NCI-H345 treated with DMSO at 0.1 percent for 48 hours (cell line): ENCODE data around the gene ADAP2.
A peak's percentile ranks its signal among the peaks of the same experiment; 100 is the strongest.
"Not testable (repeated sequence)": the region's sequence is repeated elsewhere in the genome, so short reads cannot be mapped to it uniquely, and the experiment has no call there.

ENCODE experiments used
- DNase-seq: peaks from one replicate; lab custom pipeline; 2025; ENCODE audit not compliant: unreplicated experiment; lab: John Stamatoyannopoulos, UW

ADAP2 gene, protein sequence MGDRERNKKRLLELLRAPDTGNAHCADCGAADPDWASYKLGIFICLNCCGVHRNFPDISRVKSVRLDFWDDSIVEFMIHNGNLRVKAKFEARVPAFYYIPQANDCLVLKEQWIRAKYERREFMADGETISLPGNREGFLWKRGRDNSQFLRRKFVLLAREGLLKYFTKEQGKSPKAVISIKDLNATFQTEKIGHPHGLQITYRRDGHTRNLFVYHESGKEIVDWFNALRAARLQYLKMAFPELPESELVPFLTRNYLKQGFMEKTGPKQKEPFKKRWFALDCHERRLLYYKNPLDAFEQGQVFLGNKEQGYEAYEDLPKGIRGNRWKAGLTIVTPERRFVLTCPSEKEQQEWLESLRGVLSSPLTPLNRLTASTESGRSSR

DNA sequence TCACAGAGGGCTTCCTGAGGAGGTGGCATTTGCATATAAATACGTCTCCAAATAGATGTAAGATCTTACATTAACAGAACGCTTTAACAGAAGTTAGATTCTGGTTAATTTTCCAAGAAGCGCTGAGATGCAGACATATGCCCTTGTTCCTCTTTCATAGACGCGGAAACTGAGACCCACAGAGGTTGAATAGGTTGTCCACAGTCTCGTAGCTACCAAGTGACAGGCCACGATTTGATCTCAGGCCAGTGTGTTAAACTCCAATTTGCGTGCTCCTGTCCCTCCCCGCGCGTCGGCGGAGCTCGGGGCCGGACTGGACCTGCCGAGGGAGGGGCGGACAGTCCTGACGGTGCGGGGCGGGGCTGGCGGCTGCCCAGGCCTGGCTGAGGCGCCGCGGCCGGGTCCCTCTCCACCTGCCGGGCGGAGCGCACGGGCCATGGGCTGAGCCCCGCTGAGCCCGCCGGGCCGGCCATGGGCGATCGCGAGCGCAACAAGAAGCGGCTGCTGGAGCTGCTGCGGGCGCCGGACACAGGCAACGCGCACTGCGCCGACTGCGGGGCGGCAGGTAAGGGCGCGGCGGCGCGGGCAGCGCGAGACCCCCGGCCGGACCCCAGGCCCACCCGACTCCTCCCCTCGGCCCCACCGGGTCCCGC, at the start of gene ADAP2:
TSS of gene ADAP2 (plus strand) at position 402 of the 653 bp plus-strand sequence. CDS start at position 472, 70 bp downstream.
- no peak for DNase-seq

DNA sequence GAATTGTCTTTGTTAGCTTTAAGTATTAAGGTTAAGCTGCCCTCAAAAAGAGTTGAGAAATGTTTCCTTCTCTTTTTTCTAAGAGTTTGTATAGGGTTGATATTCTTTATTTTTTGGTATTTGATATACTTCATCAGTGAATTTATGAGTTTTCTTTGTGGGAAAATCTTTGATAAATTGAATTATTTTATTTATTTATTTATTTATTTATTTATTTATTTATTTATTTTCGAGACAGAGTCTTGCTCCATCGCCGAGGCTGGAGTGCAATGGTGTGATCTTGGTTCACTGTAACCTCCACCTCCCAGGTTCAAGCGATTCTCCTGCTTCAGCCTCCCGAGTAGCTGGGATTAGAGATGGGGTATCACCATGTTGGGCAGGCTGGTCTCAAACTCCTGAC, 35.6 kb upstream of the ADAP2 start:
- DNase-seq = no peak

DNA sequence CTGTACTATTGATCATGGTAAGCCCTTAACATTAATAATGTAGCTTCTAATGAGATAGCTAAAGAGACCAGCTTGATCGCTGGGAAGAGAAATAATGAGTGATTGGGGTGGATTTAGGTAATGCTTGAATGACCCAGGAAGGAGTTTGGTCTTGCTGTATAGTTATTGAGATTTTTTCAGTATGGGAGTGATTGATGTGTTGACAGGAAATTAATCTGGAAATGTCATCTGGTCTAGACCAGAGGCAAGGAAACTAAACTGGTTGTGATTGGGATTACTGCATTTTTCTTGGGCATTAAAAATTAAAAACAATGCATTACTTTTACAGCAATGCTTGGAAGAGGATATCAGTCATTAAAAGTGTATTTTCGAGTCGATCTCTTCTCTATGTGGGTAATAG, 27.5 kb upstream of the ADAP2 start:
- no peak for DNase-seq

DNA sequence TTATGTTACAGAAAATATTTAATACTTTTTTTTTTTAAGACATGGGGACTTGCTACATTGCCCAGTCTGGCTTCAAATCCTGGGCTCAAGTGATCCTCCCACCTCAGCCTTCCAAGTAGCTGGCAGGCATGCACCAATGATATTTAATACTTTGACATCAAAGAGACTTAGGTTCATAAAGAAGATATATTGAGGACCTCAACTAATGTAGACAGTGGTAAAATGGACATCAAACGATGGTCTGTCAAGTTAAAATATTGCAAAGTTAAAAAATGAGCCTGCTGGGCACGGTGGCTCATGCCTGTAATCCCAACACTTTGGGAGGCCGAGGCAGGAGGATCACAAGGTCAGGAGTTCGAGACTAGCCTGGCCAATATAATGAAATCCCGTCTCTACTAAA, 24.4 kb upstream of the ADAP2 start:
- no peak for DNase-seq

DNA sequence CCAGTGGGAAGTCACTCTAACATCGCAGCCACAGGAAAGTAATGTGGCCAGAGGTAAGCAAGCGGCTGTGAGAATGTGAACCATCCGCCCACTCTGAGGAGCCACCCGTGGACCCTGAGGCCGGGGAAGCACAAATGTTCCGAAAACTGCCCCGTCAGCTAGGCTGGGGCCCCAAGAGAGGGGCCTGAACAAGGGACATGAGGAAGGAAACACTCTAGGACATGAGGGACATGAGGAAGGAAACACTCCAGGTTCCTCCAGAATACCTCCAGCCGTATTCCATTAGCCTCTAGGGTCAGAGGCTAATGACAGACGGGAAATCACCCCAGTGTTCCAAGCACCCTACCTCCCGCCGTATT, 16.0 kb upstream of the ADAP2 start:
- no peak for DNase-seq

DNA sequence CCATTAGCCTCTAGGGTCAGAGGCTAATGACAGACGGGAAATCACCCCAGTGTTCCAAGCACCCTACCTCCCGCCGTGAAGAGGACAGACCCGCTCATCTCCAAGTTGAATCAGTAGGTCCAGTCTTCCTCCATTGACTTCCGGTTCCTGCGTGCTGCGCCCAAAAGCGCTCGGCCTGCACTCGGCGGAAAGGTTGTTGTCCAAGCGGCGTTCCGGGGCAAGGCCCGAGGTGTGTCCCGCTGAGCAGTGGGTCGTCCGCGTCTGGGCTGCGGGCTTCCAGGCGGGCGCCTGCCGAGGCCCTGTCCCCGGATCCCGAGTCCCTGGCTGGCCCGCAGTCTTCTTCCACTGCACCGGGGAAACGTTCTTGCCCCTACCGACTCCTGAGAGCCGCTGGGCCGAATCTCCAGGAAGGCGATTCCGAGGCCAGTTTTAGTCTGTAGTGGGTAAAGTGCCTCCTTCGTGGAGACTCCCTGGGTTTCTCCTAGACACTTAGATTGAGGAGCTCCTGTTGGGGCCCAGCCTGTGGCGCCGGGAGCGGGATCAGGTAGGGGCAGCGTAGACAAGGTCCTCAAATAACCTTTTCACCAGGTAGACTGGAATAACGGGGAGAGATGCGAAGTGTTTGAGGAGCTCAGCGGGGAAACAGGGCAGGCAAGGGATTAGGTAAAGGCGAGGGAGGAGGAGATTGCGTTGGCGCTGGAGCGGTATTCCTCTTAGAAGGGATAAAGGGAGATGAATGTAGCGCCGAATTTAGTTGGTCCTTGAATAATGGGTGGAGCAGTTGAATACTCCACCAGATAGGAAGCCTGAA, 15.4 kb upstream of the ADAP2 start, which contains the start of gene TEFM:
TSS of gene TEFM (minus strand) at position 138 of the 811 bp plus-strand sequence. CDS start at position 98, 40 bp downstream.
- peak; percentile 87 for DNase-seq

DNA sequence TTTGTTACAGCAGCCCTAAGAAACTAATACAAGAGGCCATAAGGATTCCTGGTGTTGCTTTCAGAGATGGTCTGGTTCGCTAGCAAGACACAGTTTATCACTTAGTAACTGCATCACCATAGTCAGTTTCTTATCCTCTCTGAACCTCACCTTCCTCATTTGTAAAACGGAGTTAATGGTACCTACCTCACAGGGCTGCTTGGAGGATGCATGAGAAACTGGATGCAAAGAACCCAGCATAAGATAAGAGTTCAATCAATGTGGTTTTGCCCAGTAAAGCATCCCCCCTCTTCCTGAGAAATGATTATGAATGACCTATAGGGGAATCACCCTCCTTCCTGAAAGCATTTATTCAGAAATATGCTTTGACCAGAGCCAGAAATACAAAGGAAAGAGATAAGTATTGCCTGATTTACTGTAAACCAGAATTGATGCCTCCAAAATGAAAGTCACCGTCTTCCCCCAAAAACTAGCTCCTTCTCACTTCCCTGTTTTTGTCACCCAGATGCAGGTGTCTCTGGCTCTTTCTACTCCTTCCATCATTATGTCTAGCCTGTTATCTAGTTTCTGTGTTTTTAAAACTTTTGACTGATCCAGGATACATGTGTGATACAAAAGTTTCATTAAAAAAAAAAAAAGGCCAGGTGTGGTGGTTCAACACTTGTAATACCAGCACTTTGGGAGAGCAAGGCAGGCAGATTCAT, 12.9 kb upstream of the ADAP2 start:
- no peak for DNase-seq

DNA sequence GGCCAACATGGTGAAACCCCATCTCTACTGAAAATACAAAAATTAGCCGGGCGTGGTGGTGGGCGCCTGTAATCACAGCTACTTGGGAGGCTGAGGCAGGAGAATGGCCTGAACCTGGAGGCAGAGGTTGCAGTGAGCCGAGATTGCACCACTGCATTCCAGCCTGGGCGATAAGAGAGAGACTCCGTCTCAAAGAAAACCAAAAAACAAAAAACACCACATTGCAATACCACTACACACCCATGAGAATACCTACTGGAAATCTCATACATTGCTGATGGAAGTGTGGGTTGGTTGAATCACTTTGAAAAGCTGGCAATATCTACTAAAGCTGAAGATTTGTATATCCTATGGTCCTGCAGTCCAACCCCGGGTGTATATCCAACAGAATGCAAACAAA, 11.6 kb upstream of the ADAP2 start:
- DNase-seq = not testable (repeated sequence)

DNA sequence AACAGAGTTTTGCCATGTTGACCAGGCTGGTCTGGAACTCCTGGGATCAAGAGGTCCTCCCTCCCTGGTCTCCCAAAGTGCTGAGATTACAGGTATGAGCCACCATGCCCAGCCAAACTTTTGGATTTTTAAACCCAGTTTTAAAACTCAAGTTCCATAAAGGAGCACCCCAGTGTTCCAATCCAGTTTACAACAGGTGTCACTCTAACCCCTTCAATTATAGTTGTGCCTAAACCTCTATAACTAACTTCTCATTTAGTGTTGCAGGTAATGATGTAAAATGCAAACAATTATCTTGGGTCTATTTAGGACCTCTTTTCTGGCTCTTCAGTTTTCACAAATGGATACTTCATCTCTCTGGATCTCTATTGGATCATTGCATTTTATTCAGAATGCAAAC, 7.8 kb upstream of the ADAP2 start:
- DNase-seq = no peak

DNA sequence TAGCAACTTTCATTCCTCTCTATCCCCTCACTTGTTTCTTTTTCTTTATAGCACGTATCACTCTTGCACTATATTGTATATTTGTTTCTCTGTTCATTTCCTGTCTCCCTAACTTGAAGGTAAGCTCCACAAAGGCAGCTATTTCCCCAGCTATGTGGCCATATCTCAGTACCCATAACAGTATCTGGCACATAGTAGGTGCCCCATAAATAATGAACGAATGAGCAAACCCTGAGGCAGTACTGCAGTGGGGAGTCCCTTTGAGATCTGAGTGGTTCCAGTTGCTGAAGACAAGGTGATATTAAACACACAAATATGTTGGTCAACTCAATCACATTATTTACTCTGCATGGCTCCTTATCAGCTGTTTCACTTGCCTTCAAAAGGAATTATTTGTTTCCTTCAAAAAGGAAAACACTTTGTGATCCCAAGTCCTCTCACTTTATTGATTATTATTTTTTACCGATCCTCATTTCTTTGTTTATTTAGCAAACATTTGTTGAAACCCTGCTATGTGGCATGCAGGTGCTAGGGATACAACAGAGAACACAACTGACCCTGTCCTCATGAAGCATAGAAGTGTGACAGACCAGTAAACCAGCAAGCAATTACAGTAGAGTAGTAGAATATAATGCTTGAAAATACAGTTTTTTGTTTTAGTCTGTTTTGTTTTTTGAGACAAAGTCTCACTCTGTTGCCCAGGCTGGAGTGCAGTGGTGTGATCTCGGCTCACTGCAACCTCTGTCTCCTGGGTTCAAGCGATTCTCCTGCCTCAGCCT, 5.7 kb upstream of the ADAP2 start:
- no peak for DNase-seq

DNA sequence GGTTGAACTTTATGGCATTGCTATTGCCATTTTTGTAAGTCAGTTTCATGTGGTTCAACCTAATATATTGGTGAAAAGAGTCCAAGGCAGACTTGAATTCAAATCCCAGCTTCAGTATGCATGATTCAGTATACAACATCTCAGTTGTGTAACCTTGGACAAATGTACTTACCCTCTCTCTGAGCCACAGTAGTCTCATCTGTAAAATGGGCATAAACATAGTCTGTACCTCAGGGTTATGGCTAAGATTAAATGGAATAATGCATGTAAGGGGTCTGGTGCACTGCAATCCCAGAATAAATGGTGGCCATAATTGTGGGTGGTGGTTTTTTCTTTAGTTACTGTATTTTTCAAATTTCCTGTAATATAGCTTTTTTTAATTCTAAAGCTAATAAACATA, 4.7 kb upstream of the ADAP2 start:
- no peak for DNase-seq

DNA sequence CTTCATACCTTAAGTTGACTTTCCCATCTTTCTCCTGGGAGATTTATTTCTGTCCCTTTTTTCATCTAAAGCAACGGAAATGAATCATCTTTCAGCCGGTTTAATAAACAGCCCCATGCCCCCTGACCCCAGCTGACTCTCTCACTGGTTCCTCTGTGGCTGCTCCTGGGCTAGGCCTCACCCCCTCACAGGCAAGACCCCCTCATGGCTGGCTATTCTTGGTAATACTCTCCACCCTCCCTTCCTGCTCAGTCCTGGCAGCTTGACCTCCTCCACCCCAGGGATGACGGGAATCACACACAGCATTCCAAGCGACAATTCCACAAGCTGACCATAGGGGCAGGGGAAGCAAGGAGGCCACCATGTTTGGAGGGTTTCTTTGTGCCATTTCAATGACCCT, 1.5 kb upstream of the ADAP2 start:
- DNase-seq = no peak

DNA sequence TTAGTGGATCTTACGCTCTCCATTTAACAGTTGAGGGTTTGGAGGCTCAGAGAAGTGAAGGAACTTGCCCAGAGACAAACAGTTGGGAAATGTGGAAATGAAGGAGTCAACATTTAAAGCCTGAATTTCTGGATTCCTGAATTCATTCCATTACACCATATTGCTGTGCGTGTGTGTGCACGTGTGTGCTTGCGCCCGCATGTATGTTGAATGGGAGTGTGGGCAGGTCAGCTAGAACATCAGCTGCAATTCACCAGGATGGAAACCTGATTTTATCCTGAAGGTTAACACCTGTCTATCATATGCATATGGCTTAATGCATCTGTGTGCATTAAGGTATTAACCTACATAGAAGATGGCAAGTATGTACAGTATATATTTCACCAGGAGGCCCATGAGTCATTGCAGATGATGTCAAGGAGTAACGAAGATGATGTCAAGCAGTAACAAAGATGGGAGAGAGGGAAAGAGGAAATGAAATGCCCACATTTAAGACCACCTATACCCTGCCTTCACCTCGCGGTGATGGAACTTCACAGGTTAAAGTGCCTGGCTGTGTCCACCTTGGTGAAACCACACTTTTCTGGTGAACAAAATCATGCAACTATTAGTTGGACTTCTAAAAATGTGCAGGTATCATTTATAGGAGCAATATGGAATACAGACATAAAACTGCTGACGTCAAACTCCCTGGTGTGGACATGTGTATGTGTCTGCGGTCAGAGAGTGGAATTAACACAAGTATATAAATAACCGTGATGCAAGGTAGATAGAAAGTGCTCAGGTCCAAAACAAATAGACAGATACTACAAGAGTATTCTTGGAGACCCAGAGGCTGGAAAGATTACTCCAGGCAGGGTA, 832 bp upstream of the ADAP2 start:
- no peak for DNase-seq

DNA sequence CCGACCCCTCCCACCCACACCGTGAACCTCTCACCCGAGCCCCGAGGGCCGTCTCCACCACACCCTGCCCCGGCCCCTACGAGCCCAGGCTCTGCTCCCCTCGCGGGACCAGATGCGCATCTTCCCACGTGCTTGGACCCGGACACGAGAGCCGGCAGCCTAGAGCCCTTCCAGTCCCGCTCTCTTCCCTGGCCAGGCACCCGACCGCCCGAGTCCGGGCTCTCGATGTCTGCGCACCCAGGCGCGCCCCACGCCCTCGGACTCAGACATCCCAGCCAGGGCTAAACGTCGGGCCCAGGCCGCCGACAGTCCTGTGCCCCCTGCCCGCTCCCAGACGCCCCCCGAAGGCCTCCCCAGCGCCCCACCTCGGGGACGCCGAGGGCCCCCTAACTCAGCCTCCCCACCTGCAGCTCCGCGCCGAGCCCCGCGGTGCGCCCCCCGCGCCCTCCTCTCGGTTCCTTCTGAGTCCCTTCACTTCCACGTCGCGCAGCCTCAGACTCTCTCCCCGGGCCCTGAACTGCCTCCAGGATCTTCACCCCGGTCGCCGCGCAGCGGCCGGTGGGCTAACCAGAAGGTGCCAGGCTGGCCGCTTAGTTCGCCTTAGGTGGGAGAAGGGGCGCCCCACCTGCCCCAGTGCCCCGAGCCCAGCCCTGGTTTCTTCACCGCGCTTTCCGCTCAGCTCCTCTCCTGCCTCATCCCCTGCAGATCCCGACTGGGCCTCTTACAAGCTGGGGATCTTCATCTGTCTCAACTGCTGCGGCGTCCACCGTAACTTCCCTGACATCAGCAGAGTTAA, 688 bp downstream of the ADAP2 start:
- no peak for DNase-seq

DNA sequence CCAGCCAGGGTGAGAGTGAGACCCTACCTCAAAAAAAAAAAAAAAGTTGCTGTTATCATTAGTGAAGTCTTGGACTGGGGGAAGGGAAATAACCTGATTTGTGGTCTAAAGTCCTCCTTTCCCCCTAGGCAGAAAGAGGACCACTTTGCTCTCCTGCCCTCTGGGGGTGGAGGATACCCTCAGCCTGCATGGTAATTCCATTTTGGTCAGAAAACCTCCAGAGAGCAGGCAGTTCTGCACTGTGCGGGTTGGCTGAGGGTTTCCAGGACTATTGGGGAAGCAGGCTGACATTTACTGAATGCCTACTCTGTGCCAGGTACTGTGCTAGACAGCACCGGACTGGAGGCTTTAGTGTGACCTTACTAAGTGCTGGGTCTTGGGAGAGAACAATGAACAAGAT, 2.6 kb downstream of the ADAP2 start:
- no peak for DNase-seq

DNA sequence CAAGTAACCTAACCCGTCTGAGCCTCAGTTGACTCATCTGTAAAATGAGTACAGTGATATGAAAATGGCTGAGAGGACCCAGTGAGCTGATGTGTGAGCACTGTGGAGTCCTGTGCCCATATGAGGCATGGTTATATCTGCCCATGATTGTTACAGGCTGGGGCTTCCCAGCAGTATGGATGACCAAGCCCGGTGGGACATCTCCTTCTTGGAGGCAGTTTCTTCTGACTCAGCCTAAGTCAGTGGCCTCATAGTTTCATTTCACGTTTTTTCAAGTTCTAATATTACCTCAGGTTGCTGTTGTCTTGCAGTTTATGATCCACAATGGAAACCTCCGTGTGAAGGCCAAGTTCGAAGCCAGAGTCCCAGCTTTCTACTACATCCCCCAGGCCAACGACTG, 4.8 kb downstream of the ADAP2 start:
- no peak for DNase-seq

DNA sequence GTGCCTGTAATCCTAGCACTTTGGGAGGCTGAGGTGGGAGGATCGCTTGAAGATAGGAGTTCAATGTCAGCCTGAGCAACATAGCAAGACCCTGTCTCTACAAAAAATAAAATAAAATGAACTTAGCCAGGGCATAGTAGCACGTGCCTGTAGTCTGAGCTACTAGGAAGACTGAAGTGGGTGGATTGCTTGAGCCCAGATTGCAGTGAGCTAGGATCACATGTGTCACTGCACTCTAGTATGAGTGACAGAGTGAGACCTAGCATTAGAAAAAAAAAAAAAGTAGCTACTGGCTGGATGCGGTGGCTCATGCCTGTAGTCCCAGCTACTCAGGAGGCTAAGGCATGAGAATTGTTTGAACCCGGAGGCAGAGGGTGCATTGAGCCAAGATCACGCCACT, 6.0 kb downstream of the ADAP2 start:
- no peak for DNase-seq

DNA sequence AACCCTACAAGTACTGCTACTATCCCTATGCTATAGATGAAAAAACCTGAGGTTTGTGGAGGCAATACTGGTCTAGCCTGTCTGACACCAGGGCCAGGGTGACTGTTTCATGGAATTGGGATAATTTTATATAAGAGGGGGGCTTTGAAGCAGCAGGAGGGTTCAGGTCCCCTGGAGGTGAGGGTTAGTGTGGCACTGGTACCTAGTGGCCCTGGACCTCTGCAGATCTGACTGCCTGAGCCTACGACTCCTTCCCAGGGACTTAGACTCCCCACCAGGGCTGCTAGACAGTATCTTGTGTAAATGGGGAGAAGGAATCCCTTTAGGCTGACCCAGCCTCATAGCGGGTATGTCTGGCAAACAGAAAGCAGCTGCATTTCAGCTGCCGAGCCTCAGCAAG, 6.8 kb downstream of the ADAP2 start:
- no peak for DNase-seq
